ENCODE data around the gene HENMT1. TPM values are rescaled to one million over a fixed set of nuclear protein-coding genes. Genes with fewer than 3 reads are reported as not detected.

The HENMT1 gene
- total RNA-seq, 2 donors from 2014 or later, result 27.5 to 35.7 TPM

GRCh38 chr1:108601708-108602410 is 59.0 kb downstream of the HENMT1 start:
- Mint-ChIP-seq H3K27ac (no peak overlapping the region), H3K4me3 (no peak overlapping the region), H3K9me3 (no peaks in the 10 kb centered on the region), H3K4me1 (ENCODE audit: low read depth in 2 of 2) (peaks cover 7 to 20% of the 10 kb centered on the region in 2 donors), H3K36me3 (no peaks in the 10 kb centered on the region), H3K27me3 (no peaks in the 10 kb centered on the region)
- ATAC-seq, result no peak
- no peak for DNase-seq (ENCODE audit: low spot score)

GRCh38 chr1:108600504-108600903 is 60.4 kb downstream of the HENMT1 start:
- Mint-ChIP-seq H3K36me3 (no peaks in the 10 kb centered on the region), H3K4me3 (no peak overlapping the region), H3K27me3 (no peaks in the 10 kb centered on the region), H3K4me1 (ENCODE audit: low read depth in 2 of 2) (peaks cover 12 to 24% of the 10 kb centered on the region in 2 donors), H3K9me3 (no peaks in the 10 kb centered on the region), H3K27ac (no peak overlapping the region)
- ATAC-seq (no peak), DNase-seq (ENCODE audit: low spot score) (no peak)

GRCh38 chr1:108598340-108598739 is 62.6 kb downstream of the HENMT1 start:
- Mint-ChIP-seq H3K36me3 (no peaks in the 10 kb centered on the region), H3K27ac (peak overlapping the region; percentile 34 to 50), H3K4me1 (ENCODE audit: low read depth in 2 of 2) (peaks cover 18 to 32% of the 10 kb centered on the region in 2 donors), H3K9me3 (no peaks in the 10 kb centered on the region), H3K4me3 (no peak overlapping the region), H3K27me3 (no peaks in the 10 kb centered on the region)
- ATAC-seq (no peak), DNase-seq (ENCODE audit: low spot score) (no peak)

Other genes starting within 250 kb of the HENMT1 start
- under 1 TPM; 0.22 to 0.52 TPM for gene NBPF6, start 210.8 kb downstream of the HENMT1 start, total RNA-seq
- 10 to 100 TPM; 18.4 to 20.7 TPM for gene EEIG2, start 101.0 kb downstream of the HENMT1 start, total RNA-seq
- gene PRPF38B, start 31.2 kb upstream of the HENMT1 start, total RNA-seq, result 100 to 1,000 TPM in 1 of 2 donors, 10 to 100 TPM in 1; 76.3 to 104 TPM
- gene FNDC7, start 51.8 kb upstream of the HENMT1 start, total RNA-seq, result under 1 TPM in 1 of 2 donors, not detected in 1; 0.12 TPM
- gene STXBP3, start 85.6 kb upstream of the HENMT1 start, total RNA-seq, result 10 to 100 TPM; 52.9 to 53.1 TPM
- gene AKNAD1, start 196.0 kb upstream of the HENMT1 start, total RNA-seq, result not detected
- gene GPSM2, start 215.9 kb upstream of the HENMT1 start, total RNA-seq, result 10 to 100 TPM in 1 of 2 donors, 1 to 10 TPM in 1; 7.7 to 25.0 TPM